Measurements from ENCODE around the gene CALML4. TPM values are rescaled to one million over a fixed set of nuclear protein-coding genes. Genes with fewer than 3 reads are reported as not detected.
"Not testable (repeated sequence)": the region's sequence is repeated elsewhere in the genome, so short reads cannot be mapped to it uniquely, and the experiment has no call there.

The CALML4 gene
- polyA plus RNA-seq, 1 donor (not counting 4 experiments of a cell fraction or from before 2014, with no cell fraction given), result 7.0 TPM

DNA sequence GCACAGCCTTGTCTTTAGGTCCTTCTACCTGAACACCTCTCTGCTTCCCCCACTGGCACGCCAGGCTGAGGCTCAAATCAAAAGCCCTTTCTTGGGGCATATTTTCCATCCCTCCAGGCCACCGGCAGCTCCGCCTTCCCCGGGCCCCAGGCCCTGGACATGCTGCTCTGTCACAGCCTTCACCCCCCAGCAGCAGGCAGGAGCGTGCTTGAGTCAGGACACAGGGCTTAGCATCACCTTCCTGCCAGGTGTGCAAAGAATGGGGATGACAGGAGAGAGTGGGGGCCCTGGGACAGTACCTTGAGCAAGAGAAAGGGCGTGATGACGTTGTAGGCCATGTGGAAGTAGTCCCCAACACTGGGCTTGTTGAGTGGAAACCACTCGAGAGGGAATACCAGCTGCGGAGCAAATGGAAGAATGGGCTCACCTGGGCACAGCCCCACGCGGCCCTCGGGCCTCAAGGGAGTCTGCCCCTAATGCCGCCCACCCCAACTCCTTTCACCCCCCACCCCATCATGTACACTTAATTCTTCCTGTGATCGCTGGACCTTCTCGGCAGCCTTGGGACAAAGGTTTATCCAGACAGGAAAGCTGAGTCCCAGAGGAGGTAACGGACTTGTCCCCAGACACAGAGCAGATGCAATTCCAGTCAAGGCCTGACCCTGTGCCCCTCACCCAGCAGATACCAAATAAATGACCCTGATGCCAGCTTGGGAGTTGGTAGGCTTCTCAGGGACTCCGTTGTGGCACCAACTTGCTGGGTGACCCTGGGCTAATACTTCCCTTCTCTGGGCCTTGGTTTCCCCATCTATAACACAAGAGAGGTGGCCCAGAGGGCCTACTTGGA is 9.1 kb upstream of the CALML4 start:
- H3K4me1 ChIP-seq (ENCODE audit: control insufficient read depth, extremely low read depth, insufficient read depth, low read length), result peaks cover 9% of the 10 kb centered on the region
- no peak overlapping the region for H3K27ac ChIP-seq (ENCODE audit: control insufficient read depth, insufficient read depth, low read length)
- no peak for DNase-seq (ENCODE audit: low read depth, low spot score)
- H3K27me3 ChIP-seq (ENCODE audit: control insufficient read depth, extremely low read depth, insufficient read depth, low read length), result no peaks in the 10 kb centered on the region
- FAIRE-seq, result no peak
- peaks cover 21% of the 10 kb centered on the region for H3K79me2 ChIP-seq (ENCODE audit: control insufficient read depth, insufficient read depth, low read length)
- H3K4me2 ChIP-seq (ENCODE audit: control insufficient read depth, extremely low read depth, insufficient read depth, low read depth, low read length), result no peak overlapping the region
- H3K36me3 ChIP-seq (ENCODE audit: control insufficient read depth in 2 of 2, extremely low read depth in 1 of 2, insufficient read depth in 2 of 2, low read length in 2 of 2), result peaks cover 6 to 15% of the 10 kb centered on the region in 2 experiments
- H3K4me3 ChIP-seq (ENCODE audit: control insufficient read depth in 2 of 3, extremely low read depth in 1 of 3, insufficient read depth in 2 of 3, low read depth in 1 of 3, low read length in 3 of 3), result no peak overlapping the region
- dilution Hi-C loops (cut with MboI; ENCODE audit: extremely low pct_ligation_motif_present, low sequenced_read_pairs), result no loop called here
- no peak overlapping the region for H2AFZ ChIP-seq (ENCODE audit: control insufficient read depth, low read length)
- H3K9me1 ChIP-seq (ENCODE audit: control insufficient read depth, extremely low read depth, insufficient read depth, low read length), result no peaks in the 10 kb centered on the region
- no peaks in the 10 kb centered on the region for H3K9me3 ChIP-seq (ENCODE audit: control insufficient read depth, low read depth, low read length)
- TF ChIP-seq EZH2 (IDR thresholded peaks at IDR 0.05; ENCODE audit: low read length), result no peak
- TF ChIP-seq, protein P1, sequence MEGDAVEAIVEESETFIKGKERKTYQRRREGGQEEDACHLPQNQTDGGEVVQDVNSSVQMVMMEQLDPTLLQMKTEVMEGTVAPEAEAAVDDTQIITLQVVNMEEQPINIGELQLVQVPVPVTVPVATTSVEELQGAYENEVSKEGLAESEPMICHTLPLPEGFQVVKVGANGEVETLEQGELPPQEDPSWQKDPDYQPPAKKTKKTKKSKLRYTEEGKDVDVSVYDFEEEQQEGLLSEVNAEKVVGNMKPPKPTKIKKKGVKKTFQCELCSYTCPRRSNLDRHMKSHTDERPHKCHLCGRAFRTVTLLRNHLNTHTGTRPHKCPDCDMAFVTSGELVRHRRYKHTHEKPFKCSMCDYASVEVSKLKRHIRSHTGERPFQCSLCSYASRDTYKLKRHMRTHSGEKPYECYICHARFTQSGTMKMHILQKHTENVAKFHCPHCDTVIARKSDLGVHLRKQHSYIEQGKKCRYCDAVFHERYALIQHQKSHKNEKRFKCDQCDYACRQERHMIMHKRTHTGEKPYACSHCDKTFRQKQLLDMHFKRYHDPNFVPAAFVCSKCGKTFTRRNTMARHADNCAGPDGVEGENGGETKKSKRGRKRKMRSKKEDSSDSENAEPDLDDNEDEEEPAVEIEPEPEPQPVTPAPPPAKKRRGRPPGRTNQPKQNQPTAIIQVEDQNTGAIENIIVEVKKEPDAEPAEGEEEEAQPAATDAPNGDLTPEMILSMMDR (optimal IDR thresholded peaks at IDR 0.05 in 1 of 3, IDR thresholded peaks at IDR 0.05 in 1 of 3, conservative IDR thresholded peaks at IDR 0.05 in 1 of 3; ENCODE audit: extremely low read depth in 1 of 3, insufficient read depth in 2 of 3, low read length in 3 of 3), result no peak
- no peaks in the 10 kb centered on the region for H4K20me1 ChIP-seq (ENCODE audit: control insufficient read depth, extremely low read depth, insufficient read depth, low read length)
- no peak overlapping the region for H3K9ac ChIP-seq (ENCODE audit: control insufficient read depth, extremely low read depth, insufficient read depth, low read length)

DNA sequence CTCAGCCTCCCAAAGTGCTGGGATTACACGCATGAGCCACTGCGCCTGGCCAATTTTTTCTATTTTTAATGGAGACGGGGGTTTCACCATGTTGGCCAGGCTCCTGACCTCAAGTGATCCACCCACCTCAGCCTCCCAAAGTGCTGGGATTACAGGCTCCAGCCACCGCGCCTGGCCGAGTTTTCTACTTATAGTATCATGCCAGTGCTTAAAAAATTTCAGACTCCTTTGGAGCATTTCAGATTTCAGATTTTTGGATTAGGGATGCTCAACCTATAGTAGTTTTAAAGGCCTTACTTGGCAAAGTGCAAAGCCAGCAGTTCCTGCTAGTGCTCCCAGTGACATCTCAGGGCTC is 8.3 kb upstream of the CALML4 start:
- H3K27ac ChIP-seq (ENCODE audit: control insufficient read depth, insufficient read depth, low read length); FAIRE-seq; H4K20me1 ChIP-seq (ENCODE audit: control insufficient read depth, extremely low read depth, insufficient read depth, low read length); H3K27me3 ChIP-seq (ENCODE audit: control insufficient read depth, extremely low read depth, insufficient read depth, low read length); H3K4me1 ChIP-seq (ENCODE audit: control insufficient read depth, extremely low read depth, insufficient read depth, low read length); H3K9me3 ChIP-seq (ENCODE audit: control insufficient read depth, low read depth, low read length); H3K4me2 ChIP-seq (ENCODE audit: control insufficient read depth, extremely low read depth, insufficient read depth, low read depth, low read length); H3K9ac ChIP-seq (ENCODE audit: control insufficient read depth, extremely low read depth, insufficient read depth, low read length); H3K9me1 ChIP-seq (ENCODE audit: control insufficient read depth, extremely low read depth, insufficient read depth, low read length); H2AFZ ChIP-seq (ENCODE audit: control insufficient read depth, low read length); dilution Hi-C loops (cut with MboI; ENCODE audit: extremely low pct_ligation_motif_present, low sequenced_read_pairs); H3K4me3 ChIP-seq (ENCODE audit: control insufficient read depth in 2 of 3, extremely low read depth in 1 of 3, insufficient read depth in 2 of 3, low read depth in 1 of 3, low read length in 3 of 3); DNase-seq (ENCODE audit: low read depth, low spot score): not testable (repeated sequence)
- Histone ChIP-seq H3K36me3 (ENCODE audit: control insufficient read depth in 2 of 2, extremely low read depth in 1 of 2, insufficient read depth in 2 of 2, low read length in 2 of 2) (peaks cover 6 to 12% of the 10 kb centered on the region in 2 experiments), H3K79me2 (ENCODE audit: control insufficient read depth, insufficient read depth, low read length) (peaks cover 15% of the 10 kb centered on the region)

Data from keratinocyte (primary cell).